Endothelial cell of umbilical vein (primary cell): Measurements from ENCODE around the gene ASS1. TPM values are rescaled to one million over a fixed set of nuclear protein-coding genes. Genes with fewer than 3 reads are reported as not detected.

Source experiments
- BruUV-seq: library from RNA; stranded (reverse); fragments of 400-500 nt; replicated peaks from 2 replicates; lab custom pipeline; 2021; lab: Mats Ljungman, UMichigan
- CTCF ChIA-PET: fragments of 300-600, 350-600 bp; sonication (Branson Sonifier 250); formaldehyde crosslinking; loops from one replicate; lab custom pipeline; 2021; ENCODE audit warnings: antibody characterized with exemption, inconsistent platforms; lab: Charles Lee
- POLR2A ChIA-PET: fragments of 300-600, 350-600 bp; sonication (Branson Sonifier 250); formaldehyde crosslinking; loops from one replicate; lab custom pipeline; 2021; ENCODE audit warnings: antibody characterized with exemption, inconsistent platforms; lab: Charles Lee
- DNase-seq: peaks from one replicate; pipeline ENCODE4 v3.0.0-alpha.2; 2011; ENCODE audit warnings: low read depth, low spot score
- FAIRE-seq: peaks from 2 replicates; lab custom pipeline; 2011; peaks lifted over from hg19 to GRCh38; lab: Jason Lieb, UNC
- H2AFZ ChIP-seq: 2 replicates; pipeline ENCODE4 v1.6.0; 2012; ENCODE audit warnings: low read depth, low read length, control low read depth, inconsistent platforms
- H3K27ac ChIP-seq: 2 replicates; pipeline ENCODE4 v1.5.1; 2011; ENCODE audit warnings: low read depth, mild to moderate bottlenecking, control low read depth, low read length, moderate library complexity; ENCODE audit not compliant: insufficient read depth
- H3K27me3 ChIP-seq, 2 experiments: 2 replicates each; pipeline versions ENCODE4 v1.6.0 to v1.6.1; 2011; ENCODE audit warnings: low read length in 2 of 2, mixed read lengths in 1 of 2; ENCODE audit not compliant: control insufficient read depth in 2 of 2, insufficient read depth in 2 of 2
- H3K36me3 ChIP-seq, 2 experiments: 2 replicates in 1 of 2; 3 replicates in 1 of 2; pipeline ENCODE4 v1.5.1; 2011; ENCODE audit warnings: low read length in 2 of 2, mild to moderate bottlenecking in 1 of 2, moderate library complexity in 1 of 2; ENCODE audit not compliant: control insufficient read depth in 2 of 2, insufficient read depth in 2 of 2; ENCODE audit errors: extremely low read depth in 1 of 2
- H3K4me1 ChIP-seq: 3 replicates; pipeline ENCODE4 v1.5.1; 2011; ENCODE audit warnings: mild to moderate bottlenecking, low read length; ENCODE audit not compliant: control insufficient read depth, insufficient read depth; ENCODE audit errors: extremely low read depth
- H3K4me2 ChIP-seq: 2 replicates; pipeline ENCODE4 v1.6.1; 2011; ENCODE audit warnings: low read length, control low read depth, mixed read lengths; ENCODE audit not compliant: insufficient read depth
- H3K4me3 ChIP-seq, 3 experiments: fragments of 200-600 bp in 1 of 3; sonication (generic), shearing (Covaris generic) in 1 of 3; replicated peaks in 1 of 3; 2 replicates each; pipeline ENCODE4 v1.5.1; 2011 to 2016; ENCODE audit warnings: control low read depth in 3 of 3, low read length in 3 of 3, mild to moderate bottlenecking in 2 of 3, inconsistent platforms in 1 of 3, low read depth in 1 of 3, moderate library complexity in 1 of 3; ENCODE audit not compliant: insufficient read depth in 1 of 3
- H3K79me2 ChIP-seq: 2 replicates; pipeline ENCODE4 v1.6.0; 2012; ENCODE audit warnings: low read length, inconsistent platforms; ENCODE audit not compliant: control insufficient read depth, insufficient read depth
- H3K9ac ChIP-seq: replicated peaks from 2 replicates; pipeline ENCODE3; 2011; ENCODE audit warnings: low read length, control low read depth; ENCODE audit not compliant: insufficient read depth; ENCODE audit errors: extremely low read depth
- H3K9me1 ChIP-seq: replicated peaks from 3 replicates; pipeline ENCODE4 v1.6.0; 2011; ENCODE audit warnings: mild to moderate bottlenecking, low read length; ENCODE audit not compliant: control insufficient read depth, insufficient read depth; ENCODE audit errors: extremely low read depth
- H3K9me3 ChIP-seq: replicated peaks from 2 replicates; pipeline ENCODE4 v1.5.1; 2012; ENCODE audit warnings: low read length, inconsistent platforms; ENCODE audit not compliant: control insufficient read depth, insufficient read depth
- H4K20me1 ChIP-seq: replicated peaks from 2 replicates; pipeline ENCODE3; 2011; ENCODE audit warnings: mild to moderate bottlenecking, low read length; ENCODE audit not compliant: control insufficient read depth, insufficient read depth; ENCODE audit errors: extremely low read depth
- EZH2 ChIP-seq: IDR thresholded peaks from 2 replicates; pipeline ENCODE4 v1.6.1; 2012; ENCODE audit warnings: borderline replicate concordance, low read depth, mild to moderate bottlenecking, moderate library complexity, low read length, inconsistent platforms; ENCODE audit not compliant: severe bottlenecking
- FOS ChIP-seq: IDR thresholded peaks from 2 replicates; pipeline ENCODE4 v1.6.1; 2011; ENCODE audit warnings: mild to moderate bottlenecking, low read length, moderate library complexity, borderline replicate concordance; ENCODE audit not compliant: insufficient read depth
- GATA2 ChIP-seq: IDR thresholded peaks from 2 replicates; pipeline ENCODE4 v1.7.0; 2011; ENCODE audit warnings: low read depth, mild to moderate bottlenecking, moderate library complexity, mixed read lengths, low read length; ENCODE audit not compliant: insufficient read length, insufficient read depth
- JUN ChIP-seq: IDR thresholded peaks from 2 replicates; pipeline ENCODE4 v1.6.1; 2011; ENCODE audit warnings: borderline replicate concordance, low read depth; ENCODE audit not compliant: insufficient read length, insufficient read depth
- MYC ChIP-seq: IDR thresholded peaks from one replicate; pipeline ENCODE4 v1.6.1; 2011; ENCODE audit warnings: mild to moderate bottlenecking, low read depth, low read length
- POLR2A ChIP-seq: IDR thresholded peaks from 2 replicates; pipeline ENCODE4 v1.6.1; 2012; ENCODE audit warnings: low read depth, mild to moderate bottlenecking, control low read depth, low read length
- POLR2AphosphoS5 ChIP-seq: IDR thresholded peaks from 2 replicates; pipeline ENCODE4 v1.6.1; 2012; ENCODE audit warnings: low read depth, mild to moderate bottlenecking, control low read depth, low read length, moderate library complexity; ENCODE audit not compliant: insufficient read depth
- dilution Hi-C: fragments of 300-500 bp; cut with MboI; formaldehyde crosslinking; loops from one replicate; pipeline ENCODE4 v1.15.0; 2019; ENCODE audit warnings: low sequenced_read_pairs; ENCODE audit not compliant: extremely low pct_ligation_motif_present
- intact Hi-C: fragments of 100-400 bp; cut with micrococcal nuclease; formaldehyde crosslinking; loops from one replicate; pipeline ENCODE4 v1.10.0; 2022
- polyA plus RNA-seq, 4 experiments: library from polyadenylated mRNA; depleted of rRNA in 3 of 4; stranded (reverse) in 3 of 4; unstranded in 1 of 4; fragments of >200 nt; gene quantifications; 2 replicates each; pipeline versions ENCODE4 v1.2.1 to v1.2.3, GENCODE V29; 2011 to 2012; ENCODE audit warnings: missing spikeins in 1 of 4
- total RNA-seq: library from RNA; stranded (reverse); gene quantifications from 2 replicates; pipeline ENCODE4 v1.2.3, GENCODE V29; 2021
- TF ChIP-seq, protein P1 (sequence below), 2 donors: IDR thresholded peaks; 1 replicate in 1 of 2; 2 replicates in 1 of 2; pipeline ENCODE4 v1.5.1; 2011; ENCODE audit warnings: low read length in 2 of 2, mild to moderate bottlenecking in 2 of 2, moderate library complexity in 2 of 2, control low read depth in 1 of 2, inconsistent platforms in 1 of 2, low read depth in 1 of 2; ENCODE audit not compliant: insufficient read depth in 1 of 2; ENCODE audit errors: extremely low read depth in 1 of 2
- TF ChIP-seq, protein P2 (sequence below): IDR thresholded peaks from 2 replicates; pipeline ENCODE4 v1.6.1; 2011; ENCODE audit not compliant: insufficient read depth, insufficient read length

The ASS1 gene
- total and polyA plus RNA-seq, 2 donors (not counting 3 experiments of a cell fraction or from before 2014, with no cell fraction given): 3.6 to 12.4 TPM

DNA sequence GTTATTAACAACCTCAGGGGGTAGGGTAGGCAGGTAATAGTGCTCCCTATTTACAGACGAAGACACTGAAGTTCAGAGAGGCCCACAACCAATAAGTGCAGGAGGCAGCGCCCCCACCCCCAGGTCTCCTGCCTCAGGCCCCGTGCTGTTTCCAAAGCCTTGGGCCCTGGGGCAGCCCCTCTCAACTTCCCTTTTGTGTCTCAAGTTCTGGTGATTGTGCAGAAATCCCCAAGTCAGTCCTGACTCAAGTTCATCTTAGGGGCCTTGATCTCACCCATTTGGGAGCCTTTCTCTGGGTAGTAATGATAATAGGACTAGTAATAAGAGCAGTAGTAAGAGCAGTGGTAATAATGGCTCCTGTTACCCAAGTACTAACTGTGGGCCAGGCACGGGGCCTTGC is 35.5 kb upstream of the ASS1 start:
- FAIRE-seq (no peak), DNase-seq (no peak)
- H3K27me3 ChIP-seq: no peaks in the 10 kb centered on the region
- no peak overlapping the region for H3K4me3 ChIP-seq
- H3K79me2 ChIP-seq: no peaks in the 10 kb centered on the region
- no peaks in the 10 kb centered on the region for H4K20me1 ChIP-seq
- H2AFZ ChIP-seq: no peak overlapping the region
- ChIA-PET CTCF (no interaction called here), POLR2A (no interaction called here)
- H3K4me1 ChIP-seq: peaks cover 5% of the 10 kb centered on the region
- no peaks in the 10 kb centered on the region for H3K9me3 ChIP-seq
- no peak overlapping the region for H3K27ac ChIP-seq
- no peak for TF ChIP-seq POLR2A
- TF ChIP-seq MYC: no peak
- no peak for TF ChIP-seq JUN
- no peak for TF ChIP-seq FOS
- TF ChIP-seq POLR2AphosphoS5: no peak
- TF ChIP-seq, protein P1, sequence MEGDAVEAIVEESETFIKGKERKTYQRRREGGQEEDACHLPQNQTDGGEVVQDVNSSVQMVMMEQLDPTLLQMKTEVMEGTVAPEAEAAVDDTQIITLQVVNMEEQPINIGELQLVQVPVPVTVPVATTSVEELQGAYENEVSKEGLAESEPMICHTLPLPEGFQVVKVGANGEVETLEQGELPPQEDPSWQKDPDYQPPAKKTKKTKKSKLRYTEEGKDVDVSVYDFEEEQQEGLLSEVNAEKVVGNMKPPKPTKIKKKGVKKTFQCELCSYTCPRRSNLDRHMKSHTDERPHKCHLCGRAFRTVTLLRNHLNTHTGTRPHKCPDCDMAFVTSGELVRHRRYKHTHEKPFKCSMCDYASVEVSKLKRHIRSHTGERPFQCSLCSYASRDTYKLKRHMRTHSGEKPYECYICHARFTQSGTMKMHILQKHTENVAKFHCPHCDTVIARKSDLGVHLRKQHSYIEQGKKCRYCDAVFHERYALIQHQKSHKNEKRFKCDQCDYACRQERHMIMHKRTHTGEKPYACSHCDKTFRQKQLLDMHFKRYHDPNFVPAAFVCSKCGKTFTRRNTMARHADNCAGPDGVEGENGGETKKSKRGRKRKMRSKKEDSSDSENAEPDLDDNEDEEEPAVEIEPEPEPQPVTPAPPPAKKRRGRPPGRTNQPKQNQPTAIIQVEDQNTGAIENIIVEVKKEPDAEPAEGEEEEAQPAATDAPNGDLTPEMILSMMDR (IDR thresholded peaks at IDR 0.05; ENCODE audit: extremely low read depth in 1 of 2, insufficient read depth in 1 of 2, low read depth in 1 of 2, low read length in 2 of 2): no peak
- TF ChIP-seq, protein P2, sequence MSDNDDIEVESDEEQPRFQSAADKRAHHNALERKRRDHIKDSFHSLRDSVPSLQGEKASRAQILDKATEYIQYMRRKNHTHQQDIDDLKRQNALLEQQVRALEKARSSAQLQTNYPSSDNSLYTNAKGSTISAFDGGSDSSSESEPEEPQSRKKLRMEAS: no peak
- TF ChIP-seq EZH2: no peak
- no peak for TF ChIP-seq GATA2
- dilution Hi-C loops (no loop called here), intact Hi-C loops (no loop called here)
- H3K9me1 ChIP-seq: no peaks in the 10 kb centered on the region
- H3K36me3 ChIP-seq: no peaks in the 10 kb centered on the region
- no peak overlapping the region for H3K4me2 ChIP-seq
- no TSS peak for BruUV-seq
- no peak overlapping the region for H3K9ac ChIP-seq
